ENCODE results near the gene UVRAG.
A peak's percentile ranks its signal among the peaks of the same experiment; 100 is the strongest.
"Not testable (repeated sequence)": the region's sequence is repeated elsewhere in the genome, so short reads cannot be mapped to it uniquely, and the experiment has no call there.

UVRAG gene

DNA sequence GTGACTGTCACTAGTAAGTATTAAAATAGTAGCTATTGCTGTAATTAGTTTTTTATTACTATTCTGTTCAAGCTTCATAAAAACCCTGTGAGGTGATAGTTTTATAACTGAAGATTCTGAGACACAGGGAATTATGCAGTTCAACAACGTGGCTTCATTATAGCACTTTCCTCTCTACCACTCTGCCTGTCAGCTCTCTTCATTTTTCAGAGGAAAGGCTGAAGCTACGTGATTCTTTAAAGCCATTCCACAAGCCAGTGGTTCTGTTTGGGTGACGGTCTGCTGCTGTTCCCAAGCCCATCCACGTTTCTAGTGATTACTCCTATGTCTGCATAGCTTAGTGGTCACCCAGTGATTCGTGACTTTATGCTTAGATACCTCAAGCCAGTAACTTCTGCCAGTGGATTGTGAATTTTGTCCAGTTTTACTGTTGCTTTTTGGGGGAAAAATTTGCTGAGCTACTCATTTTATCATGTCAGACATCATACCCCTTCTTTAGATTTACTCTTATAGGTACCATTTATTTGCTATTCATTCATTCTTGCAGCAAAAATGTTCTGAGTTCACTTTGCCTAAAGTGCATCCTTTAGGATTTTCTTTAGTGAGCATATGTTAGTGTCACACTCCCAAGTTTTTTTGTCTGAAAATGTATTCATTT is 59.8 kb downstream of the UVRAG start:
- no peak for TF ChIP-seq POLR2A (IDR thresholded peaks at IDR 0.05; ENCODE audit: low read length)
- TF ChIP-seq GATA1 (IDR thresholded peaks at IDR 0.05; ENCODE audit: low read depth, low read length) = no peak
- DNase-seq = no peak

DNA sequence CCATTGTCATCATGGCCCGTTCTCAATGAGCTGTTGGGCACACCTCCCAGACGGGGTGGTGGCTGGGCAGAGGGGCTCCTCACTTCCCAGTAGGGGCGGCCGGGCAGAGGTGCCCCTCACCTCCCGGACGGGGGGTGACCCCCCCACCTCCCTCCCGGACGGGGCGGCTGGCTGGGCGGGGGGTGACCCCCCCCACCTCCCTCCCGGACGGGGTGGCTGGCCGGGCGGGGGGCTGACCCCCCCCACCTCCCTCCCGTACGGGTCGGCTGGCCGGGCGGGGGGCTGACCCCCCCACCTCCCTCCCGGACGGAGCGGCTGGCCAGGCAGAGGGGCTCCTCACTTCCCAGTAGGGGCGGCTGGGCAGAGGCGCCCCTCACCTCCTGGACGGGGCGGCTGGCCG is 62.3 kb downstream of the UVRAG start:
- DNase-seq = not testable (repeated sequence)

DNA sequence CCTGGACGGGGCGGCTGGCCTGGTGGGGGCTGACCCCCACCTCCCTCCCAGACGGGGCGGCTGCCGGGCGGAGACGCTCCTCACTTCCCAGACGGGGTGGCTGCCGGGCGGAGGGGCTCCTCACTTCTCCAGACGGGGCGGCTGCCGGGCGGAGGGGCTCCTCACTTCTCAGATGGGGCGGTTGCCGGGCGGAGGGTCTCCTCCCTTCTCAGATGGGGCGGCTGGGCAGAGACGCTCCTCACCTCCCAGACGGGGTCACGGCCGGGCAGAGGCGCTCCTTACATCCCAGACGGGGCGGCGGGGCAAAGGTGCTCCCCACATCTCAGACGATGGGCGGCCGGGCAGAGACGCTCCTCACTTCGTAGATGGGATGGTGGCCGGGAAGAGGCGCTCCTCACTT is 62.9 kb downstream of the UVRAG start:
- not testable (repeated sequence) for DNase-seq

DNA sequence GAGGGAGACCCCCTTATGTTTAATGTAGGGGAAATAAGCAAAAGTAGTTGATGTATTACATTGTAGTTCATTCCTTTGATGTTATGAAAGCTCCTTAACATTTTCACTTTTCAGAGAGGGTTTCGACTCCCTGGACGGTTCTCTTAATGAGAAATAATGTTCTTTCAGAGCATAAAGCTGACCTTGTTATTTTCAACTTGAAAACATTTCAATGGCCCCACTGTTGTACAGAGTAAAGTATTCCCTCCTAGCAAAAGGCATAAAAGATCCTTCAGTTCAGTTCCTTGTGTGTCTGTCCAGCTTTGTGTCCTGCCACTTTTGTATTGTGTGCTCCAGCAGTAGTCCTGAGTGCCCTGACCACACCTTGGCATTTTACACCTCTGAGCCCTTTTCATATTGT is 63.9 kb downstream of the UVRAG start:
- no peak for DNase-seq
- no peak for TF ChIP-seq GATA1 (IDR thresholded peaks at IDR 0.05; ENCODE audit: low read depth, low read length)
- TF ChIP-seq POLR2A (IDR thresholded peaks at IDR 0.05; ENCODE audit: low read length) = no peak

DNA sequence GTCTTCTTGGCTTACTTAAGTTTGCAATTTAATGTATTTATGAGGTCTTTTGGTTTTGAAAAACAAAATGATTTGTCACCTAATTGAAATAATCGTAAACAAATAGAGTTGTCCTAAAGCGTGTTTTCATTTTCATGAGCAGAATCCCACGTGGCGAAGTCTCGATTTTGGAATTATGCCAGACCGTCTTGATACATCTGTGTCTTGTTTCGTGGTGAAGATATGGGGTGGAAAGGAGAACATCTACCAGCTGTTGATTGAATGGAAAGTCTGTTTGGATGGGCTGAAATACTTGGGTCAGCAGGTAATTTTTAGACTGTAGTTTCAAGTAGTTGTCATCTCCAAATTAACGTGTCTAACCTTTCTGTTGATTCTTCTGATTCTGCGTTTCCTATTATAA is 64.7 kb downstream of the UVRAG start:
- TF ChIP-seq GATA1 (IDR thresholded peaks at IDR 0.05; ENCODE audit: low read depth, low read length) = no peak
- TF ChIP-seq POLR2A (IDR thresholded peaks at IDR 0.05; ENCODE audit: low read length) = no peak
- DNase-seq = no peak

DNA sequence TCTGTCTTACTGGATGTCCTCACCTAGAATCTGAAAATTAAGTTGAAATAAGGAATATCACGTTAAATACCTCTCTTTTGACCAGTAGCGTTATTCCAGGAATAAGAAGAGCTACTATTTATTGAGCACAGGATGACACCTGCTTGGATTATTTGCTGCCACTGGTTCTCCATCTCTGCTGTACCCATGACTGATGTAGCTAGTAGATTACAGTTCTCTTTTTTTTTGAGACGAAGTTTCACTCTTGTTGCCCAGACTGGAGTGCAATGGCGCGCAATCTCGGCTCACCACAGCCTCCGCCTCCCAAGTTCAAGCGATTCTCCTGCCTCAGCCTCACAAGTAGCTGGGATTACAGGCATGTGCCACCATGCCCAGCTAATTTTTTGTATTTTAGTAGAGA is 65.3 kb downstream of the UVRAG start:
- DNase-seq = not testable (repeated sequence)

DNA sequence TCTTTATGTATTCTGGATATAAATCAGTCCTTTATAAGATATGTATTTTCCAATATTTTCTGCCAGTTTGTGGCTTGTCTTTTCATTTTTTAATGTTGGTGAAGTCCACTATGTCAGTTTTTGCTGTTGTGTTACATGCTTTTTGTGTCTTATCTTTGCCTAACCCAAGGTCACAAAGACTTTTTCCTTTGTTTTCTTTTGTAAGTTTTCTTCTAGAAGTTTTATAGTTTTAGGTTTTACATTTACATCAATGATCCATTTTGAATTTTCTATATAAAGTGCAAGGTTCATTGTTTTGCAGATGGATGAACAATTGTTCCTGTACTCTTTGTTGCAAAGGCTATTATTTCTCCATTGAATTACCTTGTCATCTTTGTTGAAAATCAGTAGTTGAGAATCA is 69.3 kb downstream of the UVRAG start:
- no peak for TF ChIP-seq GATA1 (IDR thresholded peaks at IDR 0.05; ENCODE audit: low read depth, low read length)
- no peak for TF ChIP-seq POLR2A (IDR thresholded peaks at IDR 0.05; ENCODE audit: low read length)
- DNase-seq = no peak

DNA sequence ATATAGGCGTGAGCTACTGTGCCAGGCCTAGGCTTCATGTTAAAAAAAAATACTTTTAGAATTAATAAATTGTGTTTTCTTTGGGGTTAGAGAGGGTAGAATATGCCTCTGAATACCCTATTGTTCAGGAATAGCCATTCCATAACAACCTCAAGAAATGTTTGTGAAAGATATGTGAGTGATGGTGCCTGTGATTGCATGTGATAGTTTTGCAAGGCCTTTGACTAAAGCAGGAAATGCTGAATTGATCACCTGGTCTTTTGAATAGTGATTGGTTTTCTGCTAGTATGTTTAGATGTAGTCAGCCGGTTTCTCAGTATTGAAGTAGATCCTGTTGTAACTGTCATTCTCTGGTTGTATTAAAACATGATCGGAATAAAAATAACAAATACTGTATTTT is 73.4 kb downstream of the UVRAG start:
- no peak for DNase-seq

DNA sequence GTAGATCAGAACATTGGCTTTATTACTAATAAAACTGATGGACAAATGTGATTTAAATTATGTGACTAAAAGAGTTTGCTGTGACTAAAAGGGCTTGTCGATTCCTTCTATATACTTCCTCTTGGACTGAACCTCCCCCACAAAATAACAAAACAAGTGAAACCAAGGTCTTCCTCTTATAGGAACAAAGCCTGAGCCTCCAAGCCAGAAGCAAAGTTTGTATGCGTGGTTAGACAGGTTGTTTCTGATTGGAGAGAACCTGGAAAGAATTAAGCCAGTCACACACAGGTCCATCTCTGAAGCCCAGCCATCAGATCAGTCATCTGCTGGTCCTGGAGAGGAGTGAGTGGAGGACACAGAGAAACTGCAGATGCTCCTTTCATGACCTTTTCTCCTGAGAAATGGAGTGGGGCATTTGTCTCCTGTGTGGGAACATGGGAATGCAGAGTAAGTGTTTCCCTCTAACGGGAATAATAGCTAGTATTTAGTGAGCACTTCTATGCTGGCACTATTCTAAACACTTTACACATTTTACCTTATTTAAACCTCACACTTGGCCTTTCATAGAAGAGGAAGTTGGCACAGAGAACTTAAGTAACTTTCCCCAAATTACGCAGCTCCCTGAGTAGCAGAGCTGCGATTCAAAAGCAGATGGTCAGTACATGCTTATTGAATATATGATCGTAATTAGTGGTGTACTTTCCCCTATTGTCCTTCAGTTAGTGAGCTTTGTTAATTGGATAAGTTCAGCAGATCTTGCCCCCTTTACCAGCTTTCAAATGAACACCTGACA is 77.1 kb downstream of the UVRAG start:
- DNase-seq = no peak
- TF ChIP-seq GATA1 (IDR thresholded peaks at IDR 0.05; ENCODE audit: low read depth, low read length) (no peak), POLR2A (IDR thresholded peaks at IDR 0.05; ENCODE audit: low read length) (no peak)

More for the DNA sequence above, 73.4 kb downstream of the UVRAG start:
- no peak for TF ChIP-seq GATA1 (IDR thresholded peaks at IDR 0.05; ENCODE audit: low read depth, low read length)
- no peak for TF ChIP-seq POLR2A (IDR thresholded peaks at IDR 0.05; ENCODE audit: low read length)

DNA sequence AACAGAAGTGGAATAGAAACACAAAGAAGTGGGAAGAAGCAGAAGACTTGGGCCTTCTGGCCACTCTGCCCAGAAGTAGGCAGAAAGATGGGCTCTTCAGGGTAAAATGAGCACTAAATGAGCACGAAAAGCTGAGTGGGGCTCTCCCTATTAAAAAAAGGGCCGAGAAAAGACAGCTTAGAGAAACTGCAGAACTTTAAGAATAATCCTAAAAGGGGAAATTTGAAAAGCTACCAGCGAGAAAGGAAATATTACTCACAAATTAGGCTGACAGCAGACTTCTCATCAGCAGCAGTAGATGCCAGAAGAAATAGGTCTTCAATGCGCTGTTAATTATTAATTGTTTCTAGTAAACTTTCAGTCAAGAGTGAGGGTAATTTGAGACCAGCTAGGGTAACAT is 78.2 kb downstream of the UVRAG start:
- TF ChIP-seq POLR2A (IDR thresholded peaks at IDR 0.05; ENCODE audit: low read length) (no peak), GATA1 (IDR thresholded peaks at IDR 0.05; ENCODE audit: low read depth, low read length) (no peak)
- no peak for DNase-seq

DNA sequence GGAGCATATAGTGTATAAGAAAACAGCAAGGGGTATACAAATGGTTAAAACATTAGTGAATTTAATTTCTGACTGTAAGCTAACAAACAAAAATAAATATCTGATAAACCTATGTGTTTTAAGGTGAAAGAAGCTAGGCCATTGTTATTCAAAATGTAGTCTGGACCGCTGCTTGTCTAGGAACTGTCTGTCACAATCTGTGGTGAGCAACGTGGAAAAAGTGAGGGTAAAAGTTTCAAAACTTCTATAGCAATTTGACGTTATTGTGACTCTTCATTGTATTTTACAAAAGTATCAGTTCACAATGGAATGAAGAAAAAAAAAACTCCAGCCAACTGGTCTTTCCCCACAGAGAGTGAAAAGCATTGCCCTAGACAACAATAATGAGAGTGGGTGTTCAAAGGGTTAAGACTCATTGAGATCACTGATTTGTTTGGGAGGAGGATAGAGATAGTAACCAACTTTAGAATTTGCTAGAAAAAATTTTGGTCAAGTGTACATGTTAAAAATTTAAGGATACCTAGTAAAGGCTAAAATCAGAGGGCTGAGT is 79.1 kb downstream of the UVRAG start:
- TF ChIP-seq POLR2A (IDR thresholded peaks at IDR 0.05; ENCODE audit: low read length) = no peak
- no peak for TF ChIP-seq GATA1 (IDR thresholded peaks at IDR 0.05; ENCODE audit: low read depth, low read length)
- no peak for DNase-seq

DNA sequence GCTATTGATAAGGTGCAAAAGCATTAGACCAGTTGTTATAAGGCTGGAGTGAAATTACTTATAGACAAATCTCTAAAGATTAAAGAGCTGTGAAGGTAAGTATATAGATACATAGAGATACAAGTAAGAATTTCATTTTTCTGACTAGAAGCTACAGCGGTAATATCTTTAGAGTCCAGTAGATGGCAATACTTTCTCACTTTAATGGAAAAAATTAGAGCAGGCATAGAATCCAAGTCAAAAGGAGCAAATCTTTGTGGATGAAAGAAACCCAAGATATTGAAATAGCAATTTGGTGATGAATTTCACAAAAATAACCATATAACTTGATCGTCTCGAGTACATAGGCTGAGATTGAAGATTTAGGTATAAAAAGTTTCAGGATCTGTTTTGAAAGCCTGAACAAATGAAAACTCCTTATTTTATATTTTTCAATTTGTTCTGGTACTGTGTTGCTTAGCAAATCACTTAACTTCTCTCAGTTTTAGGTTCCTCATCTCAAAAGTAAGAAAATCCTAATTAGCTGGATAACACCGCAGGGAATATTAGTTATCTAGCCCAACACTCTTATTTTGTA is 81.9 kb downstream of the UVRAG start:
- peak; percentile 37 to 68 for DNase-seq
- TF ChIP-seq GATA1 (IDR thresholded peaks at IDR 0.05; ENCODE audit: low read depth, low read length) (no peak), POLR2A (IDR thresholded peaks at IDR 0.05; ENCODE audit: low read length) (no peak)

DNA sequence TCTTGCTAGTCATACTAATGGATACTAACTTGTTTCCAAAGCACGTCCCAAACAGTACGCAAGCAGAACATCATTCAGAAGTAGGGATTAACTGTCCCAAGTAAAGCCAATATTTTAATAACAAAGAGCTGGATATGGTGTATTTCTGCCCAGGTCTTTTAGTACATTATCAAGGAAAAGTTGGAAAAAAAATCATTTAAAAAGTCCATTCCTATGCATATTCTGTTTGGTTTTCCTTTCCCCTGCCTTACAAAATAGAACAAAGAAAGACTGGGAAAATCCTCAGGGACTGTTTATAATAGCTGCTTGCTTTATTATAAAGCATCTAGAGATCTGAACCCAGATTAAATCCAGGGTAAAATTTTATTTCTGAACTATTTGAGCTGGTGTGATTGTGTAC is 83.9 kb downstream of the UVRAG start:
- DNase-seq = no peak
- TF ChIP-seq GATA1 (IDR thresholded peaks at IDR 0.05; ENCODE audit: low read depth, low read length) (no peak), POLR2A (IDR thresholded peaks at IDR 0.05; ENCODE audit: low read length) (no peak)

DNA sequence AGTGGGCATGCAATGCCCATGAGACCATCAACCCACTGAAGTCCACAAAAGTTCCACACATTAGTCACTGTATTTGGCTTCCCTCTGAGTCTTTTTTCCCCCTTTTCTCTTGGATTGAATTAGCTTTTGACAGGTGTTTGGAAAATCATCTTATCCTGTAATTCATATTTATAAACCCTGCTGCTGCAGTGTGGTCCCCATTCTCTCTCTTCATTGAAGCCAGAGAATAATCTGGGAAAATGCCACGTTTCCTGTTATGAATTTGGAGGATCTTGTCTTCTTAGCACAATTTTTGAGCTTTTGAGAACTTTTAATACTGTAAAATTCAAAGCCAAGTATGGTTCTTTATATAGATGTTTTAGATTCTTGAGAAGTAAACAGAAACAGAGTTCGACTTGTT is 84.8 kb downstream of the UVRAG start:
- TF ChIP-seq POLR2A (IDR thresholded peaks at IDR 0.05; ENCODE audit: low read length) = no peak
- no peak for TF ChIP-seq GATA1 (IDR thresholded peaks at IDR 0.05; ENCODE audit: low read depth, low read length)
- DNase-seq = no peak

DNA sequence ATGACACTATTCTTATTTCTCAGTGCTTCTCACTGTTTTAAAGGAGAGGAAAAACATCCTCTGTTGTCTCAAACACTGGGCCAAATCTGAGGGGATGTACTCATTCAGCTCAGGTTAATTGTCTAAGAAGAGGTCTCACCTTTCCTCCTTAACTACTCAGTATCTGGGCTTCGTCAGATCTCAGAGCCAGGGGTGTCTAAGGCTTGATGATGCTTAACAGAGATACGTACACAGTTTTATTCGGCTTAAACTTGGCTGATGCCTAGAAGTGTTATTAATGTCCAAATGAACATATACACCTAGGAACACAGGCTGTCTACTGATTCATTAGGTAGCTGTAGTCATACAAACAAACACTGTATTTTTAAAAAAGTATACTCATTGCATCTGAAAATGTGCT is 85.8 kb downstream of the UVRAG start:
- no peak for DNase-seq
- TF ChIP-seq GATA1 (IDR thresholded peaks at IDR 0.05; ENCODE audit: low read depth, low read length) (no peak), POLR2A (IDR thresholded peaks at IDR 0.05; ENCODE audit: low read length) (no peak)
